ENCODE data around the gene CADPS2.

- TF ChIP-seq, protein P1, sequence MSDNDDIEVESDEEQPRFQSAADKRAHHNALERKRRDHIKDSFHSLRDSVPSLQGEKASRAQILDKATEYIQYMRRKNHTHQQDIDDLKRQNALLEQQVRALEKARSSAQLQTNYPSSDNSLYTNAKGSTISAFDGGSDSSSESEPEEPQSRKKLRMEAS (IDR thresholded peaks at IDR 0.05), result no peak
- no peak for TF ChIP-seq EP300 (IDR thresholded peaks at IDR 0.05; ENCODE audit: borderline replicate concordance)
- no peak for TF ChIP-seq FOXM1 (IDR thresholded peaks at IDR 0.05; ENCODE audit: borderline replicate concordance, low read depth)
- no peak for TF ChIP-seq RAD21 (IDR thresholded peaks at IDR 0.05; ENCODE audit: low read depth)
- no peak for TF ChIP-seq EGR1 (IDR thresholded peaks at IDR 0.05)
These were observed 470.8 kb downstream of the CADPS2 start for GRCh38 chr7:122415510-122415909.
